HepG2 (cell line): ENCODE measurements around the gene ARHGAP15. TPM values are rescaled to one million over a fixed set of nuclear protein-coding genes. Genes with fewer than 3 reads are reported as not detected.

Experiments used
- ATAC-seq: fragments of 200-7000 bp; cut with Tn5 transposase; 3 replicates; pipeline ENCODE4 v1.9.1; 2020; ENCODE audit warnings: mild to moderate bottlenecking, moderate library complexity
- BruUV-seq: library from RNA; stranded (reverse); fragments of 400-500 nt; replicated peaks from 2 replicates; lab custom pipeline; 2021; lab: Mats Ljungman, UMichigan
- CTCF ChIA-PET: fragments of 300-600 bp; formaldehyde crosslinking; extraction: SDS; loops from one replicate; lab custom pipeline; 2021; ENCODE audit warnings: low total read pairs, inconsistent platforms, low intra/inter-chr PET ratio; lab: Yijun Ruan, JAX
- POLR2A ChIA-PET: fragments of 350-600 bp; sonication (Branson Sonifier 250); formaldehyde crosslinking; loops from one replicate; lab custom pipeline; 2020; ENCODE audit warnings: antibody characterized with exemption, inconsistent platforms; lab: Yijun Ruan, JAX
- DNase-seq: peaks from one replicate; pipeline ENCODE4 v3.0.0-alpha.2; 2015; ENCODE audit warnings: low spot score
- FAIRE-seq: peaks from 3 replicates; lab custom pipeline; 2011; peaks lifted over from hg19 to GRCh38; lab: Jason Lieb, UNC
- H2AFZ ChIP-seq: one replicate; pipeline ENCODE4 v1.6.1; 2011; ENCODE audit warnings: low read length, inconsistent platforms
- H3K27ac ChIP-seq: fragments of 300-600 bp; 3 replicates; pipeline ENCODE4 v1.8.0; 2011; ENCODE audit warnings: mixed run types, mild to moderate bottlenecking, mixed read lengths, low read length, inconsistent platforms; ENCODE audit not compliant: insufficient read depth; ENCODE audit errors: extremely low read length
- H3K27me3 ChIP-seq, 2 experiments: fragments of 200-600 bp in 1 of 2; 2 replicates in 1 of 2; 3 replicates in 1 of 2; pipeline versions ENCODE4 v1.6.0 to v1.8.0; 2011; ENCODE audit warnings: low read length in 2 of 2, mild to moderate bottlenecking in 2 of 2, moderate library complexity in 2 of 2, inconsistent platforms in 1 of 2; ENCODE audit not compliant: insufficient read depth in 2 of 2, control insufficient read depth in 1 of 2
- H3K36me3 ChIP-seq, 2 experiments: fragments of 200-600 bp in 1 of 2; replicated peaks in 1 of 2; 2 replicates in 1 of 2; 3 replicates in 1 of 2; pipeline versions ENCODE4 v1.5.1 to v1.8.0; 2011; ENCODE audit warnings: low read length in 2 of 2, inconsistent platforms in 1 of 2; ENCODE audit not compliant: insufficient read depth in 2 of 2, control insufficient read depth in 1 of 2
- H3K4me1 ChIP-seq: 2 replicates; pipeline ENCODE4 v1.5.1; 2012; ENCODE audit warnings: low read length, inconsistent platforms; ENCODE audit not compliant: insufficient read depth
- H3K4me2 ChIP-seq: 2 replicates; pipeline ENCODE4 v1.6.0; 2011; ENCODE audit warnings: low read depth, low read length, inconsistent platforms
- H3K4me3 ChIP-seq, 3 experiments: fragments of 200-600 bp in 1 of 3; sonication (generic), shearing (Covaris generic) in 1 of 3; replicated peaks in 1 of 3; 2 replicates each; pipeline ENCODE4 v1.5.1; 2011 to 2016; ENCODE audit warnings: low read length in 3 of 3, inconsistent platforms in 2 of 3, low read depth in 2 of 3, mild to moderate bottlenecking in 2 of 3, control low read depth in 1 of 3, mixed read lengths in 1 of 3; ENCODE audit not compliant: insufficient read depth in 1 of 3
- H3K79me2 ChIP-seq: one replicate; pipeline ENCODE4 v1.6.1; 2011; ENCODE audit warnings: low read length, inconsistent platforms; ENCODE audit not compliant: insufficient read depth
- H3K9ac ChIP-seq: 2 replicates; pipeline ENCODE4 v1.6.0; 2011; ENCODE audit warnings: mild to moderate bottlenecking, low read depth, low read length, inconsistent platforms; ENCODE audit not compliant: insufficient read depth
- H3K9me3 ChIP-seq: 2 replicates; pipeline ENCODE4 v1.5.1; 2012; ENCODE audit warnings: mild to moderate bottlenecking, low read length
- H4K20me1 ChIP-seq: 2 replicates; pipeline ENCODE4 v1.6.0; 2011; ENCODE audit warnings: inconsistent platforms, mild to moderate bottlenecking, low read length, moderate library complexity; ENCODE audit not compliant: insufficient read depth
- XBP1 ChIP-seq: sonication (generic); formaldehyde crosslinking; IDR thresholded peaks from 2 replicates; pipeline ENCODE4 v1.5.0; 2020; ENCODE audit warnings: missing genetic modification reagents
- ZNF280D ChIP-seq: sonication (generic); formaldehyde crosslinking; IDR thresholded peaks from 2 replicates; pipeline ENCODE4 v1.5.1; 2020; ENCODE audit warnings: mild to moderate bottlenecking, missing genetic modification reagents
- ZNF576 ChIP-seq: sonication (generic); formaldehyde crosslinking; IDR thresholded peaks from 2 replicates; pipeline ENCODE4 v1.4.0; 2020; ENCODE audit warnings: mild to moderate bottlenecking, missing genetic modification reagents
- ZNF615 ChIP-seq: sonication (generic); formaldehyde crosslinking; IDR thresholded peaks from 2 replicates; pipeline ENCODE4 v1.5.0; 2020; ENCODE audit warnings: mild to moderate bottlenecking, missing genetic modification reagents, borderline replicate concordance
- WGBS: methylation state at CpG from one replicate; pipeline ENCODE4 v1.1.6; 2017; ENCODE audit warnings: low lambda C conversion rate; 5-methylcytosine and 5-hydroxymethylcytosine counted together
- in situ Hi-C: cut with HindIII; loops from 2 replicates; pipeline ENCODE4 v1.10.0; 2017; ENCODE audit warnings: low pct_unique_long_range_greater_than_20kb; ENCODE audit not compliant: extremely low pct_ligation_motif_present
- intact Hi-C: fragments of 100-400 bp; cut with micrococcal nuclease; formaldehyde crosslinking; loops from one replicate; pipeline ENCODE4 v1.10.0; 2022; ENCODE audit not compliant: unreplicated experiment
- polyA plus RNA-seq, 8 experiments: library from polyadenylated mRNA; depleted of rRNA in 3 of 8; stranded (reverse) in 7 of 8; unstranded in 1 of 8; fragments of >200 nt; fragmentation: Illumina TruSeq in 4 of 8; extraction: Trizol in 4 of 8; gene quantifications; 2 replicates each; pipeline versions ENCODE4 v1.2.1 to v1.2.3, GENCODE V29; 2011 to 2016; ENCODE audit warnings: low read depth in 4 of 8, missing spikeins in 1 of 8, mixed read lengths in 1 of 8; ENCODE audit not compliant: insufficient read depth in 1 of 8
- total RNA-seq, 5 experiments: library from RNA; depleted of rRNA; stranded (reverse); fragments of >200 nt; fragmentation: Illumina TruSeq; extraction: Trizol; gene quantifications; 2 replicates each; pipeline ENCODE4 v1.2.3, GENCODE V29; 2016; ENCODE audit warnings: low read depth in 1 of 5

ARHGAP15 gene
- total and polyA plus RNA-seq, 2 of the 13 experiments (the other 11 are each of a cell fraction or from before 2014, with no cell fraction given) = 0.04 TPM; not detected in 1

GRCh38 chr2:143725400-143725799, 596.2 kb downstream of the ARHGAP15 start:
- no peak overlapping the region for H3K4me2 ChIP-seq
- no peaks in the 10 kb centered on the region for H3K9me3 ChIP-seq
- H3K27ac ChIP-seq = no peak overlapping the region
- DNase-seq = no peak
- no peaks in the 10 kb centered on the region for H3K4me1 ChIP-seq
- H2AFZ ChIP-seq = no peak overlapping the region
- H3K27me3 ChIP-seq = no peaks in the 10 kb centered on the region
- no peak for FAIRE-seq
- H3K4me3 ChIP-seq = no peak overlapping the region
- WGBS = 7% methylated on average over 2 of the region's 2 CpGs
- ChIA-PET POLR2A (no interaction called here), CTCF (no interaction called here)
- ATAC-seq = no peak
- TF ChIP-seq XBP1 (no peak), ZNF280D (no peak), ZNF576 (CRISPR knock-in tag) (no peak), ZNF615 (CRISPR knock-in tag) (no peak)
- H3K9ac ChIP-seq = no peak overlapping the region
- no peaks in the 10 kb centered on the region for H3K79me2 ChIP-seq
- in situ Hi-C loops = no loop called here
- no TSS peak for BruUV-seq
- H4K20me1 ChIP-seq = no peaks in the 10 kb centered on the region
- intact Hi-C loops = no loop called here
- H3K36me3 ChIP-seq = no peaks in the 10 kb centered on the region
